ENCODE results near the gene USP31. TPM values are rescaled to one million over a fixed set of nuclear protein-coding genes. Genes with fewer than 3 reads are reported as not detected.

The USP31 gene
- total and polyA plus RNA-seq, 10 donors = 0.52 to 9.0 (median 5.5) TPM

DNA sequence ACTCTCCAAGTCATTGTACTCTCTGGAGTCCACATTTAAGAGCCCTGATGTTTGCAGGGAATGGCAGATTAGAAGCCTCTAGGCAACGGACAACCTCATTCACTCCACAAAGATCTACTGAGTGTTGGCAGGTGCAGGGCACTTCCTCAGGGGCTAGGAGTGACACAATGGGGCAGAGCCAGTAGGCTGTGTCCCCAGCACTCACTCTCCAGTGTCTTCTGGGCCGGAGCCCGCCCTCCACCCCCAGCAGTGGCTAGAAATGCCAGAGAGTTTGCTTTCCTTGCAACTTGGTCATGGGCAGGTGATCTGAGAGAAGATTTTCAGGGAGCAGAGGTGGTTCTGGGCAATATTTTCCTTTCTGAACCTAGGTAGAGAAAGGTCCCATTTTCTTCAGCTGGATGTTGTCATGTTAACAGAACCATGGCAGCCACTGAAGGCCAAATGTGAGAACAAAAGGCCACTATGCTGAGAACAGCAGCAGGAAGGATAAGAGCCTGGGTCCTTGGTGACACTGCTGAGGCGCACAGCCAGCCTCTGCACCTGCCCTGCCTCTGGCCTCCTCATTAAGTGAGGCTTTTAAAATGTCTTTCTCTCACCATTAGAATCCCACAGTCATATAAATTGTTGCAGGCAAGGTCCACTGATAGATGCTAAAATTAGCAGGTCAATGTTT is 96.2 kb downstream of the USP31 start:
- 62 to 88% (median 81%) methylated on average over 4 of the region's 4 CpGs for WGBS, 5 donors
- intact Hi-C loops (cut with DNase I; ENCODE audit: low total_unique reads) = no loop called here

GRCh38 chr16:23052221-23052620 is 97.0 kb downstream of the USP31 start:
- Histone ChIP-seq H3K4me3 (no peak overlapping the region), H3K9me3 (no peaks in the 10 kb centered on the region), H3K4me1 (no peaks in the 10 kb centered on the region), H3K36me3 (no peaks in the 10 kb centered on the region), H3K27me3 (replicated peaks in 1 of 7) (peaks cover 0 to 58% (median 9%) of the 10 kb centered on the region in 7 donors), H3K27ac (no peak overlapping the region)
- WGBS, 5 donors = 77 to 87% (median 79%) methylated on average over 13 of the region's 13 CpGs
- intact Hi-C loops (cut with DNase I; ENCODE audit: low total_unique reads) = no loop called here
- TF ChIP-seq POLR2A (IDR thresholded peaks at IDR 0.05) = no peak
- no peak for TF ChIP-seq POLR2AphosphoS5 (IDR thresholded peaks at IDR 0.05)
- TF ChIP-seq CTCF (IDR thresholded peaks at IDR 0.05 in 8 of 11, conservative IDR thresholded peaks at IDR 0.05 in 3 of 11) = no peak
- DNase-seq = no peak

More for the DNA sequence above, 96.2 kb downstream of the USP31 start:
- no peak for DNase-seq
- Histone ChIP-seq H3K36me3 (no peaks in the 10 kb centered on the region), H3K4me3 (no peak overlapping the region), H3K9me3 (no peaks in the 10 kb centered on the region), H3K27me3 (replicated peaks in 1 of 7) (peaks cover 0 to 66% (median 9%) of the 10 kb centered on the region in 7 donors), H3K4me1 (no peaks in the 10 kb centered on the region), H3K27ac (no peak overlapping the region)
- no peak for TF ChIP-seq CTCF (IDR thresholded peaks at IDR 0.05 in 8 of 11, conservative IDR thresholded peaks at IDR 0.05 in 3 of 11)
- TF ChIP-seq POLR2AphosphoS5 (IDR thresholded peaks at IDR 0.05) = no peak
- TF ChIP-seq POLR2A (IDR thresholded peaks at IDR 0.05) = no peak

- no peak for DNase-seq
- no peaks in the 10 kb centered on the region for H3K9me3 ChIP-seq
- no peak overlapping the region for H3K4me3 ChIP-seq
- H3K27ac ChIP-seq = no peak overlapping the region
- intact Hi-C loops (cut with DNase I; ENCODE audit: low total_unique reads) = no loop called here
- H3K36me3 ChIP-seq = no peaks in the 10 kb centered on the region
- TF ChIP-seq POLR2AphosphoS5 (IDR thresholded peaks at IDR 0.05) (no peak), CTCF (IDR thresholded peaks at IDR 0.05 in 8 of 11, conservative IDR thresholded peaks at IDR 0.05 in 3 of 11) (no peak), POLR2A (IDR thresholded peaks at IDR 0.05) (no peak)
- WGBS, 5 donors = 68 to 87% (median 80%) methylated on average over 8 of the region's 8 CpGs
- H3K4me1 ChIP-seq = no peaks in the 10 kb centered on the region
- peaks cover 0 to 55% (median 9%) of the 10 kb centered on the region in 7 donors for H3K27me3 ChIP-seq (replicated peaks in 1 of 7)
These were observed 97.7 kb downstream of the USP31 start for GRCh38 chr16:23051587-23051986.

DNA sequence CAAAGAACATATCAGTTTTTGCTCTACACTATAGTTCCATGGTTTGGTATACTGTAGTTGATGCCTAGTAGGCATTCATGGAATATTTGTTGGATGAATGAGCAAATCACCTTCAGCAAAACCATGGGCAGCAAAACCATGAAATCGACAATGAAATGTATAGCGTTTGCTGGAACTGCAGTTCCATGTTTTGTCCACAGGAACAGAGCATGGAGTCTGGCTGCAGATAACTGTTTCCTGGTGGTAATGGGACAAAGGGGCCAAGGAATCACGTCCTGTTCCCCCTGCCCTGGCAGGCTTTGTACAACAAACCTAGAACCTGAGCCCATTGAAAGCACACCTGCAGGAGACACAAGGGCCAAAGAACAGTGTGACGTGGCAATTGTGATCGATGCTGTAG is 101.1 kb downstream of the USP31 start:
- H3K9me3 ChIP-seq = peaks cover 0 to 16% (median 9%) of the 10 kb centered on the region in 8 donors
- DNase-seq = no peak
- H3K36me3 ChIP-seq = no peaks in the 10 kb centered on the region
- H3K27me3 ChIP-seq (replicated peaks in 1 of 7) = peaks cover 0 to 52% (median 9%) of the 10 kb centered on the region in 7 donors
- TF ChIP-seq CTCF (IDR thresholded peaks at IDR 0.05 in 8 of 11, conservative IDR thresholded peaks at IDR 0.05 in 3 of 11) (no peak), POLR2AphosphoS5 (IDR thresholded peaks at IDR 0.05) (no peak), POLR2A (IDR thresholded peaks at IDR 0.05) (no peak)
- intact Hi-C loops (cut with DNase I; ENCODE audit: low total_unique reads) = no loop called here
- no peak overlapping the region for H3K4me3 ChIP-seq
- H3K27ac ChIP-seq = no peak overlapping the region
- H3K4me1 ChIP-seq = no peaks in the 10 kb centered on the region
- WGBS, 5 donors = 66 to 77% (median 69%) methylated on average over 5 of the region's 5 CpGs
